Measurements from ENCODE around the gene SPATS2L. TPM values are rescaled to one million over a fixed set of nuclear protein-coding genes. Genes with fewer than 3 reads are reported as not detected.

Gene SPATS2L
- total and polyA plus RNA-seq, 9 donors, result 36.5 to 93.0 (median 70.6) TPM

DNA sequence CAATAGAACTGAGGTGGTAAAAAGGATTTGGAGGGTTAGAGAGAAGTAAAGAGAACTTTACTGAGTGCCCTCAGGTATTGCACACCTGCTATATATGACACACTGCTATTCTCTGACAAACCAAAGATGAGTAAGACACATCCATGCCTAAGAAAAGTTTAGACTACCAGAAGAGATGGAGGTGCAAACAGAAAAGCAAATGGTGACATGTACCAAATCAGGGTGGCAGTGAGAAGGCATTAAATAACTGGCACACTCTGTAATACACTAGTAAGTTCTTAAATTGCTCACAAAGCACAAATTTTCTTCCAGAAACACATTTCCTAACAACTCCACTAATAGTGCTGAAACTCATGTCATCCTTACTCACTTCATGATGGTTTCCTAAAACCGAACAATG, 114.8 kb downstream of the SPATS2L start:
- Histone ChIP-seq H3K27ac (no peak overlapping the region), H3K4me3 (no peak overlapping the region), H3K4me1 (ENCODE audit: insufficient read depth) (no peaks in the 10 kb centered on the region), H3K27me3 (no peaks in the 10 kb centered on the region), H3K36me3 (no peaks in the 10 kb centered on the region), H3K9me3 (no peaks in the 10 kb centered on the region)
- DNase-seq, result no peak
- TF ChIP-seq, protein P1, sequence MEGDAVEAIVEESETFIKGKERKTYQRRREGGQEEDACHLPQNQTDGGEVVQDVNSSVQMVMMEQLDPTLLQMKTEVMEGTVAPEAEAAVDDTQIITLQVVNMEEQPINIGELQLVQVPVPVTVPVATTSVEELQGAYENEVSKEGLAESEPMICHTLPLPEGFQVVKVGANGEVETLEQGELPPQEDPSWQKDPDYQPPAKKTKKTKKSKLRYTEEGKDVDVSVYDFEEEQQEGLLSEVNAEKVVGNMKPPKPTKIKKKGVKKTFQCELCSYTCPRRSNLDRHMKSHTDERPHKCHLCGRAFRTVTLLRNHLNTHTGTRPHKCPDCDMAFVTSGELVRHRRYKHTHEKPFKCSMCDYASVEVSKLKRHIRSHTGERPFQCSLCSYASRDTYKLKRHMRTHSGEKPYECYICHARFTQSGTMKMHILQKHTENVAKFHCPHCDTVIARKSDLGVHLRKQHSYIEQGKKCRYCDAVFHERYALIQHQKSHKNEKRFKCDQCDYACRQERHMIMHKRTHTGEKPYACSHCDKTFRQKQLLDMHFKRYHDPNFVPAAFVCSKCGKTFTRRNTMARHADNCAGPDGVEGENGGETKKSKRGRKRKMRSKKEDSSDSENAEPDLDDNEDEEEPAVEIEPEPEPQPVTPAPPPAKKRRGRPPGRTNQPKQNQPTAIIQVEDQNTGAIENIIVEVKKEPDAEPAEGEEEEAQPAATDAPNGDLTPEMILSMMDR (IDR thresholded peaks at IDR 0.05), result no peak
- no peak for TF ChIP-seq EP300 (IDR thresholded peaks at IDR 0.05)
- no peak for TF ChIP-seq POLR2A (IDR thresholded peaks at IDR 0.05)
- WGBS, 3 donors, result 87 to 98% (median 90%) methylated on average over 1 of the region's 1 CpG
- intact Hi-C loops (cut with DNase I), result no loop called here

DNA sequence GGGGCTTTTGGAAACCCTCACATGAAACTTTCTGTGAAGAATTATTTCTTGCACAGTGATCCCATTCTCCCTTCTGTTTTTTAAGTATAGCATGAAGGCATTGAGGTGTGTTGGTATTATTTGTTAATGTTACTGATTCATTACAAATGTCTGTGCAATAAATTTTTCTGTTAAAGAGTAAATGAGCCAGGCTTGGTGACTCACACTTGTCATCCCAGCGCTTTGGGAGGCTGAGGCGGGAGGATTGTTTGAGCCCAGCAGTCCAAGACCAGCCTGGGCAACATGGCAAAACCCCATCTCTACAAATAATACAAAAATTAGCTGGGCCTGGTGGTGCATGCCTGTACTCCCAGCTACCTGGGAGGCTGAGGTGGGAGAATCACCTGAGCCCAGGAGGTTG, 115.6 kb downstream of the SPATS2L start:
- WGBS, 3 donors, result 98 to 100% (median 99%) methylated on average over 2 of the region's 2 CpGs
- no peak for DNase-seq

DNA sequence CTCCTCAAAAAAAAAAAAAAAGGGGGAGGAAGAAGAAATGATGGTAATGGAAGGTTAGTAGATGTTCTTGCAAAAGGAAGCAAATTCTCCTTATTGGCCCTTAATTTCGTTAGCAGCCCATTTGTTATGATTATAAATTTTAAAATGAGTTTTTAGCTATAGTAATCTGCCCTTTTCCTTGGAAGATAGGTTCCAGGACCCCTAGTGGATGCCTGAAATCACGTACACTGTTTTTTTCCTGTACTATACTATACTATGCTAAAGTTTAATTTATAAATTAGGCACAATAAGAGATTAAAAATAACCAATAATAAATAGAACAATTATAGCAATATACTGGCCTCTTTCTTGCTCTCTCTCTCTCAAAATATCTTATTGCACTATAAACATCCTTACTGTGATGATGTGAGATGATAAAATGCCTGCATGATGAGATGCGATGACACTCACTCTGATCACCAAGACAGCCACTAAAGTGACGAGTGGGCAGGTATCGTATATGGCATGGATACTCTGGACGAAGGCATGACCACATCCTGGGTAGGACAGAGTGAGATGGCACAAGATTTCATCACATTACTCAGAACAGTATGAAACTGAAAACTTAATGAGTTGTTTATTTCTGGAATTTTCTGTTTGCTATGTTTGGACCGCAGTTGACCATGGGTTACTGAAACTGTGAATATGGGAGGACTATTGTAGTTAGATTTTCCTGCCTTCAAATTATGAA, 116.2 kb downstream of the SPATS2L start:
- no peaks in the 10 kb centered on the region for H3K4me1 ChIP-seq (ENCODE audit: insufficient read depth)
- no peak for DNase-seq
- WGBS, 3 donors, result 94 to 96% (median 95%) methylated on average over 7 of the region's 7 CpGs
- no peaks in the 10 kb centered on the region for H3K27me3 ChIP-seq
- no peak overlapping the region for H3K4me3 ChIP-seq
- H3K36me3 ChIP-seq, result no peaks in the 10 kb centered on the region
- intact Hi-C loops (cut with DNase I), result no loop called here
- no peaks in the 10 kb centered on the region for H3K9me3 ChIP-seq
- no peak overlapping the region for H3K27ac ChIP-seq
- no peak for TF ChIP-seq POLR2A (IDR thresholded peaks at IDR 0.05)
- TF ChIP-seq, protein P1 (IDR thresholded peaks at IDR 0.05), result no peak
- no peak for TF ChIP-seq EP300 (IDR thresholded peaks at IDR 0.05)

More for the DNA sequence above, 115.6 kb downstream of the SPATS2L start:
- Histone ChIP-seq H3K9me3 (no peaks in the 10 kb centered on the region), H3K4me1 (ENCODE audit: insufficient read depth) (no peaks in the 10 kb centered on the region), H3K27me3 (no peaks in the 10 kb centered on the region), H3K27ac (no peak overlapping the region), H3K4me3 (no peak overlapping the region), H3K36me3 (no peaks in the 10 kb centered on the region)
- intact Hi-C loops (cut with DNase I), result no loop called here
- TF ChIP-seq POLR2A (IDR thresholded peaks at IDR 0.05), result no peak
- TF ChIP-seq EP300 (IDR thresholded peaks at IDR 0.05), result no peak
- TF ChIP-seq, protein P1 (IDR thresholded peaks at IDR 0.05), result no peak

DNA sequence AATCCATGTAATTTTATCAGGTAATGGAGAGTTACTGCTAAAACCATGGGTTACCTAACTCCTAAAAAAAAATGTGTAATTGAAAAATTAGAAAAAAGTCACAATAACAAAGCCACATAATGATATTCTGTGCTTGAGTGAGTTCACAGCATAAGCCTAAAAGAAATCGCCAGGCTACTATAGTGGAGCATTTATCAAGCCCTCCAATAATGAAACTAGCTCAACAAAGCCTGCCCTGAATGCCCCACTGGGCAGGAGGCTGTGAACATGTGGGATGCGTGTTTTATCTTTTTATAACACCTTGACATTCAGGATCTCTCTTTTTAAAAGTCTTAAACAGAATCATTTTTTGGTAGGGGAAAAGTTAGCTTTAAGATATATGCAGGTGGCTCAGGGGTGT, 117.0 kb downstream of the SPATS2L start:
- intact Hi-C loops (cut with DNase I), result no loop called here
- Histone ChIP-seq H3K27ac (no peak overlapping the region), H3K4me1 (ENCODE audit: insufficient read depth) (no peaks in the 10 kb centered on the region), H3K4me3 (no peak overlapping the region), H3K9me3 (no peaks in the 10 kb centered on the region), H3K36me3 (no peaks in the 10 kb centered on the region), H3K27me3 (no peaks in the 10 kb centered on the region)
- DNase-seq, result no peak
- 83 to 96% (median 90%) methylated on average over 2 of the region's 2 CpGs for WGBS, 3 donors
- TF ChIP-seq, protein P1 (IDR thresholded peaks at IDR 0.05), result no peak
- no peak for TF ChIP-seq POLR2A (IDR thresholded peaks at IDR 0.05)

All from ovary (tissue), 9 donors.